ENCODE data around the gene LUZP1.

The LUZP1 gene

GRCh38 chr1:23148084-23148483 is 20.6 kb downstream of the LUZP1 start:
- no peak for TF ChIP-seq CTCF (IDR thresholded peaks at IDR 0.05; ENCODE audit: insufficient read depth, low read length, poor library complexity, severe bottlenecking)
- Histone ChIP-seq H3K36me3 (ENCODE audit: control insufficient read depth, insufficient read depth, low read length) (no peaks in the 10 kb centered on the region), H3K27me3 (replicated peaks; ENCODE audit: control insufficient read depth, insufficient read depth, low read length) (no peaks in the 10 kb centered on the region), H3K4me3 (replicated peaks; ENCODE audit: low read depth, low read length) (no peak overlapping the region)
- DNase-seq (ENCODE audit: extremely low read depth, insufficient read length) = no peak

- TF ChIP-seq CTCF (IDR thresholded peaks at IDR 0.05; ENCODE audit: insufficient read depth, low read length, poor library complexity, severe bottlenecking) = no peak
- no peak for DNase-seq (ENCODE audit: extremely low read depth, insufficient read length)
- H3K4me3 ChIP-seq (replicated peaks; ENCODE audit: low read depth, low read length) = no peak overlapping the region
Measured at GRCh38 chr1:23140940-23141596, 27.6 kb downstream of the LUZP1 start.

GRCh38 chr1:23135268-23135667 is 33.4 kb downstream of the LUZP1 start:
- no peaks in the 10 kb centered on the region; the same call in 1 of the 2 replicates for H3K36me3 ChIP-seq (ENCODE audit: control insufficient read depth, insufficient read depth, low read length)
- no peak overlapping the region for H3K4me3 ChIP-seq (replicated peaks; ENCODE audit: low read depth, low read length)
- no peaks in the 10 kb centered on the region for H3K27me3 ChIP-seq (replicated peaks; ENCODE audit: control insufficient read depth, insufficient read depth, low read length)
- no peak for DNase-seq (ENCODE audit: extremely low read depth, insufficient read length)
- no peak for TF ChIP-seq CTCF (IDR thresholded peaks at IDR 0.05; ENCODE audit: insufficient read depth, low read length, poor library complexity, severe bottlenecking)

More at GRCh38 chr1:23140940-23141596, 27.6 kb downstream of the LUZP1 start:
- H3K27me3 ChIP-seq (replicated peaks; ENCODE audit: control insufficient read depth, insufficient read depth, low read length) = no peaks in the 10 kb centered on the region
- H3K36me3 ChIP-seq (ENCODE audit: control insufficient read depth, insufficient read depth, low read length) = no peaks in the 10 kb centered on the region; the same call in 1 of the 2 replicates

GRCh38 chr1:23134055-23134454 is 34.6 kb downstream of the LUZP1 start:
- Histone ChIP-seq H3K27me3 (replicated peaks; ENCODE audit: control insufficient read depth, insufficient read depth, low read length) (no peaks in the 10 kb centered on the region), H3K4me3 (replicated peaks; ENCODE audit: low read depth, low read length) (no peak overlapping the region), H3K36me3 (ENCODE audit: control insufficient read depth, insufficient read depth, low read length) (no peaks in the 10 kb centered on the region; the same call in 1 of the 2 replicates)
- DNase-seq (ENCODE audit: extremely low read depth, insufficient read length) = no peak
- TF ChIP-seq CTCF (IDR thresholded peaks at IDR 0.05; ENCODE audit: insufficient read depth, low read length, poor library complexity, severe bottlenecking) = no peak

GRCh38 chr1:23133587-23133986 is 35.1 kb downstream of the LUZP1 start:
- DNase-seq (ENCODE audit: extremely low read depth, insufficient read length) = no peak
- H3K4me3 ChIP-seq (replicated peaks; ENCODE audit: low read depth, low read length) = no peak overlapping the region
- TF ChIP-seq CTCF (IDR thresholded peaks at IDR 0.05; ENCODE audit: insufficient read depth, low read length, poor library complexity, severe bottlenecking) = no peak
- no peaks in the 10 kb centered on the region for H3K27me3 ChIP-seq (replicated peaks; ENCODE audit: control insufficient read depth, insufficient read depth, low read length)
- H3K36me3 ChIP-seq (ENCODE audit: control insufficient read depth, insufficient read depth, low read length) = no peaks in the 10 kb centered on the region; the same call in 1 of the 2 replicates
